Thoracic aorta (tissue), 2 donors: ENCODE data around the gene GALR2. TPM values are rescaled to one million over a fixed set of nuclear protein-coding genes. Genes with fewer than 3 reads are reported as not detected.

ENCODE experiments used
- ATAC-seq: fragments of 150-250 bp; one replicate; pipeline ENCODE4 v1.8.0; 2017; ENCODE audit warnings: low read depth; ENCODE audit not compliant: insufficient number of reproducible peaks, low FRiP score
- DNase-seq: peaks from one replicate; pipeline ENCODE4 v3.0.0-alpha.2; 2020; ENCODE audit warnings: low spot score
- H3K27ac ChIP-seq, 2 donors: fragments of 200-600 bp; sonication (generic); 1 replicate in 1 of 2; 2 replicates in 1 of 2; pipeline ENCODE4 v1.5.1; 2016; ENCODE audit warnings: mild to moderate bottlenecking in 2 of 2, moderate library complexity in 2 of 2
- H3K27me3 ChIP-seq: fragments of 200-600 bp; sonication (generic); replicated peaks from 2 replicates; pipeline ENCODE4 v1.6.0; 2016; ENCODE audit warnings: mild to moderate bottlenecking; ENCODE audit not compliant: insufficient read depth
- H3K36me3 ChIP-seq: fragments of 200-600 bp; sonication (generic); one replicate; pipeline ENCODE4 v1.5.1; 2016
- H3K4me1 ChIP-seq, 2 donors: fragments of 200-600 bp; sonication (generic); 1 replicate in 1 of 2; 2 replicates in 1 of 2; pipeline versions ENCODE4 v1.5.1 to v1.6.0; 2016; ENCODE audit warnings: low read depth in 2 of 2, mild to moderate bottlenecking in 1 of 2; ENCODE audit not compliant: control insufficient read depth in 1 of 2
- H3K4me3 ChIP-seq: fragments of 200-600 bp; sonication (generic); 2 replicates; pipeline ENCODE4 v1.5.1; 2016; ENCODE audit warnings: mild to moderate bottlenecking
- H3K9me3 ChIP-seq: fragments of 200-600 bp; sonication (generic); 2 replicates; pipeline ENCODE4 v1.5.1; 2016
- total RNA-seq, 2 donors: library from RNA; depleted of rRNA; stranded (reverse); fragments of >200 nt; gene quantifications; one replicate each; pipeline versions ENCODE4 v1.1.0 to v1.2.3, GENCODE V29; 2016
- TF ChIP-seq, protein P1 (sequence below): fragments of 200-600 bp; sonication (generic); IDR thresholded peaks from one replicate; pipeline ENCODE4 v1.5.1; 2019; ENCODE audit warnings: antibody characterized with exemption

GALR2 gene
- total RNA-seq, 2 donors from 2014 or later, result 1.4 TPM; not detected in 1

DNA sequence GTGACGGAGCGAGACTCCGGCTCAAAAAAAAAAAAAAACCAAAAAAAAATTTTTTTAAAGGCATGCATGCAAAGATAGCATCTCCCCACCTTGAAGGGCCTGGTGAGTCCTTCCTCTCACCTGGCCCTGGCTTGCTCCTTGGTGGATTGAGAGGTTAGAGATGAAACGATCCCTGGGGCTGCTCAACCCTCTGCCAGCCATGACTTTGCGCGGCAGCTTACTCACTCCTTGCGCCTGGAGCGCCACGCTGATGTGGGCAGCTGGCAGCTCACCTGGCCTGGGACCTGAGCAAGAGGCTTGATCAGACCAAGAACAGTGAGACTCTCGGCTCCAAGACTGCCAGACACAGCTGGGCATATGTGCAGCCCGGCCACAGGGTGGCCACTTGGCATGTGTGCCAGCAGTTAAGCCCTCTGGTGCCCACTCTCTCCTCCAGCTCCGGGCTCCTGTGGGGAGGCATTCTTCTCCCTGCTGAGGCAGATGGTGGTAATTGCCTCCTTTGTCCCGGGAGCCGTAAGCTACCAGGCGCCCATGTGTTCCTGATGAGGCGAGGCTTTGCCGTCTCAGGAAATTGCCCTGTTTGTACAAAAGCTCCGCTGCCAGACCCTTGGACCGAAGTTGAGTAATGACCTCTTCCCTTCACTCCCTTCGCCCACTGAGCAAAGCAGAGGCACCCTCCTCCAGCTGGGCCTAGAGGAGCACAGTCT, 42.4 kb upstream of the GALR2 start:
- H3K36me3 ChIP-seq, result no peaks in the 10 kb centered on the region
- ATAC-seq, result no peak
- no peaks in the 10 kb centered on the region for H3K4me1 ChIP-seq
- no peaks in the 10 kb centered on the region for H3K27me3 ChIP-seq
- TF ChIP-seq, protein P1, sequence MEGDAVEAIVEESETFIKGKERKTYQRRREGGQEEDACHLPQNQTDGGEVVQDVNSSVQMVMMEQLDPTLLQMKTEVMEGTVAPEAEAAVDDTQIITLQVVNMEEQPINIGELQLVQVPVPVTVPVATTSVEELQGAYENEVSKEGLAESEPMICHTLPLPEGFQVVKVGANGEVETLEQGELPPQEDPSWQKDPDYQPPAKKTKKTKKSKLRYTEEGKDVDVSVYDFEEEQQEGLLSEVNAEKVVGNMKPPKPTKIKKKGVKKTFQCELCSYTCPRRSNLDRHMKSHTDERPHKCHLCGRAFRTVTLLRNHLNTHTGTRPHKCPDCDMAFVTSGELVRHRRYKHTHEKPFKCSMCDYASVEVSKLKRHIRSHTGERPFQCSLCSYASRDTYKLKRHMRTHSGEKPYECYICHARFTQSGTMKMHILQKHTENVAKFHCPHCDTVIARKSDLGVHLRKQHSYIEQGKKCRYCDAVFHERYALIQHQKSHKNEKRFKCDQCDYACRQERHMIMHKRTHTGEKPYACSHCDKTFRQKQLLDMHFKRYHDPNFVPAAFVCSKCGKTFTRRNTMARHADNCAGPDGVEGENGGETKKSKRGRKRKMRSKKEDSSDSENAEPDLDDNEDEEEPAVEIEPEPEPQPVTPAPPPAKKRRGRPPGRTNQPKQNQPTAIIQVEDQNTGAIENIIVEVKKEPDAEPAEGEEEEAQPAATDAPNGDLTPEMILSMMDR, result no peak
- no peaks in the 10 kb centered on the region for H3K9me3 ChIP-seq
- DNase-seq, result no peak
- H3K4me3 ChIP-seq, result no peak overlapping the region
- no peak overlapping the region for H3K27ac ChIP-seq

DNA sequence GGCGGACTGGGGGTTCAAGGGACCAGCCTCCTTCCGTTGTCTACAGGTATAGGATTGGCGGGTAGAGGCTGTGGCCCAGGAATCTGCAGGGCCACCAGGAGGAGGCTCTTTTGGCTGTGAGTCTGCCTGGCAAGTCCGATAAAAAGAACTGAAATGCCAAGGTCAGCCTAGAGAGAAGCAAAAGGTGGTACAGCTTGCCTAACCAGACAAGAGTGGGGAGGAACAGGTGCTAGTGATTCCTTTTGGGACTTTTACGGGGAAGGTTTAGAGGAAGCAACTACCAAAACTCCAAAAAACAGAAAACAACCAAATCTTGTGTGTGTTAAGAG, 41.8 kb upstream of the GALR2 start:
- H3K27me3 ChIP-seq, result no peaks in the 10 kb centered on the region
- H3K9me3 ChIP-seq, result no peaks in the 10 kb centered on the region
- H3K4me3 ChIP-seq, result no peak overlapping the region
- H3K36me3 ChIP-seq, result no peaks in the 10 kb centered on the region
- TF ChIP-seq, protein P1, result no peak
- H3K4me1 ChIP-seq, result no peaks in the 10 kb centered on the region
- DNase-seq (no peak), ATAC-seq (no peak)
- no peak overlapping the region for H3K27ac ChIP-seq

DNA sequence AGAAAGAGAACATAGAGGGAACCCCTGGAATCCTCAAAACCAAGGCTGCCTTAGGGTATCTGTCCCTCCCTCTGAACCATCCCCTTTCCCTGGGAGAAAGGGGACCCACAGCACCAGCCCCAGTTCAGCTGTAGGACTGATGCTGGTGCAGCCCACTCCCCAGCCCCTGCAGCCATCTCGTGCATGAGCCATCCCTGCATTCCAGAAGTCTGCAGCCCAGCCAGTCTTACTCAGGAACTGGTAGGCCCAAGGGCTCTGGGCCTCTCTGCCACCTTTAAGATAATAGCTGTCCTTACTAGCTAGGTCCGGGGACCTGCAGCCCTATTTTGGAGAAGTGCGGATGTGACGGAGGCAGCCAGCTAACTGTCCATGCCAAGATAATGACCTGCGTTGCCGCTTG, 41.4 kb upstream of the GALR2 start:
- Histone ChIP-seq H3K27me3 (no peaks in the 10 kb centered on the region), H3K27ac (no peak overlapping the region), H3K36me3 (peaks cover 1% of the 10 kb centered on the region), H3K9me3 (no peaks in the 10 kb centered on the region), H3K4me1 (no peaks in the 10 kb centered on the region), H3K4me3 (no peak overlapping the region)
- ATAC-seq (no peak), DNase-seq (no peak)
- TF ChIP-seq, protein P1, result no peak

DNA sequence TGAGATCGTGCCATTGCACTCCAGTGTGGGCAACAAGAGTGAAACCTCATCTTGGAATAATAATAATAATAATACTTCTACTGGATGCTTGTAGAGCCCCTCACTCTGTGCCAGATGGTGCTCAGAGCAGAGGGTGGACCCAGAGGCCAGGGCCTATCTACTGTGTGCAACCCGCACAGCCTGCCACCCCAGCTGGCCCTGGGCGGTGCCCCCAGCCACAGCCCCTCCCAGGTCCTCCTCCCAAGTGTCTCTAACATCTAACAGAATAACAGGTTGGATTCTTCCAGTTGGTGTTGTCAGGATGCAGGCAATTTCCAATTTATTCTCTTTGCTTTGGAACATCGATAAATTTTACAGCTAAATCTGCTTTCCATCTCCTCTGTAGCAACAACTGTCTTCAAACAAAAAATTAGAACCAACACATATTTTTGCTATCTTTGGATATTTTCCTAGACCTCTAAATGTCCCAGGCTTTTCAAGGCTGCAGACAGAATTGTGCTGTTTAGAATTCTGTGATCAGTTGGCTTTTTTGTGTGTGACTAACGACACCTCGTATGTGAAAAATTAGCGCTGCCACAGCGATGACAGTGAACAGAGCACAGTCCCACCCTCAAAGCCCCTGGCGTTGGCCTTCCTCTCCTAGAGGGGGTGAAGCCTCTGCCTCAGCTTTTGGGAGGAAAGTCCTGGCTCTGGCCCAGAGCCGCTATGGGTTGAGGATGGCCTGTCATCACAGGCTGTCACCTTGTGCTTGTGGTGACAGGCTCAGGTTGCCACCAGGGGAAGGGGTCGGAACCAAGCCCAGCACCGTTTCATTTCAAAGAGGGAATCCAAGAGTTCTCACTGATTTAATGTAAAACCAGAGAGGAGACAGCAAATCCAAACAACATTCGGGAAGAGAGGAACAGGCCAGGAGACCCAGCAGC, 39.9 kb upstream of the GALR2 start:
- Histone ChIP-seq H3K27me3 (no peaks in the 10 kb centered on the region), H3K4me3 (no peak overlapping the region), H3K9me3 (no peaks in the 10 kb centered on the region), H3K36me3 (peaks cover 15% of the 10 kb centered on the region), H3K4me1 (no peaks in the 10 kb centered on the region), H3K27ac (no peak overlapping the region)
- ATAC-seq (no peak), DNase-seq (no peak)
- TF ChIP-seq, protein P1, result no peak

DNA sequence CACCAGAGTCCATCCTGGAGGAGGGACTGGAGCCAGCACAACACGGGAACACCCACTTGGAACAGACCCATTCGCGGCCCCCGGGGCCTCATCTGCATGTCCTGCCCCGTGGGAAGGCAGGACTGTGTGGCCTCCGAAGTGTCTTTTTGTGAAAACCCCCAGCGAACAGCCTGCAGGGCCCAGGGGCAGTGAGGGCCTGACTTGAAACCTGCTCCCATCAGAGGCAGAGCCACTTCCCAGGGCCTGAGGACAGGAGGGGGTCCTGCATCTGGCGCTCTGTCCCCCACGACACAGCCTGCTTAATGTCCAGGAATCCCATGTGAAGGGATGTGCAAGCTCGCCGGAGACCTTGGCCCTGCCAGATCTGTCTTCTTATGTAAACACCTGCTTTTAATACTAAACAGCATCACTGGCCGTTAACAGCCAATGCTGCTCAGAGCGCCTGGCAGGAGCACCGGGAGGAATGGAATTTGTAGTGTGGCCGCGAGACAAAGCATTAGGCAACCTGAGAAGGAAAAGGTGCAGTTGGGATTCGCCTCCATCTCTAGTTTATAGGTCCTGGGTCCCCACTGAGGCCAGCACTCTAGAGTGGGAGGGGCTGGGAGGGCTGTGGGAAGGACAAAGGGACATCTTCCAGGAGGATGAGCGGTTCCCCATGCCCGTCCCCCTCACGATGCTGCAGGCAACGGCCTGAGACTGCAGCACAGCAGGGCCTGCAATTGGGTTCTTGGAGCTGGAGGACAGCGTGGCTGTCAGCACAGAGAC, 37.9 kb upstream of the GALR2 start:
- Histone ChIP-seq H3K4me1 (no peaks in the 10 kb centered on the region), H3K9me3 (no peaks in the 10 kb centered on the region), H3K27me3 (no peaks in the 10 kb centered on the region), H3K27ac (no peak overlapping the region), H3K36me3 (peaks cover 33% of the 10 kb centered on the region), H3K4me3 (no peak overlapping the region)
- DNase-seq, result no peak
- TF ChIP-seq, protein P1, result no peak
- ATAC-seq, result no peak
